Muscle of leg (tissue), 11 donors: Measurements from ENCODE around the gene TJP3. TPM values are rescaled to one million over a fixed set of nuclear protein-coding genes. Genes with fewer than 3 reads are reported as not detected.
A peak's percentile ranks its signal among the peaks of the same experiment; 100 is the strongest.

ENCODE experiments used
- DNase-seq: peaks from one replicate; pipeline ENCODE4 v3.0.0; 2013
- H3K27ac ChIP-seq: one replicate; pipeline ENCODE4 v1.5.1; 2013; ENCODE audit warnings: mild to moderate bottlenecking, low read length, control low read depth
- H3K27me3 ChIP-seq: one replicate; pipeline ENCODE4 v1.6.1; 2013; ENCODE audit warnings: low read length; ENCODE audit not compliant: control insufficient read depth, insufficient read depth
- H3K36me3 ChIP-seq: one replicate; pipeline ENCODE4 v1.6.1; 2013; ENCODE audit warnings: low read length; ENCODE audit not compliant: control insufficient read depth, insufficient read depth
- H3K4me1 ChIP-seq: one replicate; pipeline ENCODE4 v1.6.1; 2013; ENCODE audit warnings: low read length; ENCODE audit not compliant: control insufficient read depth, insufficient read depth
- H3K4me3 ChIP-seq: one replicate; pipeline ENCODE4 v1.5.1; 2013; ENCODE audit warnings: low read length, control low read depth
- H3K9me3 ChIP-seq: replicated peaks from 2 replicates; pipeline ENCODE4 v1.6.1; 2013; ENCODE audit warnings: low read depth, low read length; ENCODE audit not compliant: control insufficient read depth
- WGBS: methylation state at CpG from one replicate; pipeline ENCODE4 v1.1.5; 2013; ENCODE audit warnings: missing lambda C conversion rate; ENCODE audit not compliant: insufficient coverage; 5-methylcytosine and 5-hydroxymethylcytosine counted together
- polyA plus RNA-seq, 8 donors: library from polyadenylated mRNA; unstranded; fragments of 120-200 nt; gene quantifications; one replicate each; pipeline versions ENCODE4 v1.2.1 to v1.2.3, GENCODE V29; 2013; ENCODE audit warnings: inconsistent platforms in 1 of 8, low replicate concordance in 1 of 8; ENCODE audit not compliant: insufficient read length in 8 of 8, insufficient read depth in 1 of 8
- total RNA-seq: library from RNA; stranded (reverse); fragments of 120-200 nt; gene quantifications from one replicate; pipeline ENCODE4 v1.2.4, GENCODE V29; 2013

The TJP3 gene
- total and polyA plus RNA-seq, 9 donors: 0.04 to 3.4 (median 0.35) TPM; not detected in 2

DNA sequence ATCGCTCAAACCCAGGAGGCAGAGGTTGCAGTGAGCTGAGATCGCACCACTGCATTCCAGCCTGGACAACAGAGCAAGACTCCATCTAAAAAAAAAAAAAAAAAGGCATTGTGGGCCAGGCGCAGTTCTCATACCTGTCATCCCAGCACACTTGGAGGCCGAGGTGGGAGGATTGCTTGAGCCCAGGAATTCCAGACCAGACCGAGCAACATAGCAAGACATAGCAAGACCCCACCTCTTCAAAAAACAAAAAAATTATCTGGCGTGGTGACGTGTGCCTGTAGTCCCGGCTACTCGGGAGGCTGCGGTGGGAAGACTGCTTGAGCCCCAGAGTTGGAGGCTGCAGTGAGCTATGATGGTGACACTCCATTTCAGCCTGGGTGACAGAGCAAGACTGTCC lies 25.9 kb upstream of the TJP3 start:
- no peak for DNase-seq
- peaks cover 9% of the 10 kb centered on the region for H3K9me3 ChIP-seq
- H3K4me3 ChIP-seq: no peak overlapping the region
- no peaks in the 10 kb centered on the region for H3K27me3 ChIP-seq
- peaks cover 13% of the 10 kb centered on the region for H3K36me3 ChIP-seq
- 100% methylated on average over 1 of the region's 10 CpGs for WGBS
- peaks cover 9% of the 10 kb centered on the region for H3K4me1 ChIP-seq
- H3K27ac ChIP-seq: no peak overlapping the region

DNA sequence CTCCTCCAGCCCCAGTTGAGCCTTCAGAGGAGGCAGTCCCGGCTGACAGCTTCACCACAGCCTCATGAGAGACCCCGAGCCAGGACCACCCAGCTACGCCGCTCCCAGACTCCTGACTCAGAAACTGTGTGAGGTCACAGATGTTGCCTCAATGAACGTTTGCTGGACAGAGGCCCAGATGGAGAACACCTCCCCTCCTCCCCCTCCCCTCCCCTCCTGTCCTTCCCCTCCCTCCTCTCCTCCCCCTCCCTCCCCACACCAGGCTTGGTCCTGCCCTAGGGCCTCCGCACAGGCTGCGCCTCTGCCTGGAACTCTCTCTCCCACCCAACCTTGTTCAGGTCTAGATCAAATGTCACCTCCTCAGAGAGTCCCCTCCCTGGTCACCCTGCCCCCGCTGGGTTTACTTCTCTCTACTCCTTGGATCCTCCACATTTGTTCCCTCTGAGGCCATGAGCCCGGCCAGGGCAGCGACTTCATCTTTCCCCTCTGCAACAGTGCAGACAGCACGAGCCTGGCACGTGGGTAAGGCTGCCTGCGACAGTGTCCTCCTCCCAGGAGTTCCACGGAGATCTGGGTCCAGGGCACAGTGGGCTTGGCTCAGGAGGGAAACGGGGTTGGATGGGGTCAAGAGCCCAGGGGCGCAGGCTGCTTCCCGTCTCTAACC lies 25.3 kb upstream of the TJP3 start:
- Histone ChIP-seq H3K4me1 (peaks cover 9% of the 10 kb centered on the region), H3K4me3 (no peak overlapping the region), H3K27me3 (no peaks in the 10 kb centered on the region), H3K27ac (no peak overlapping the region), H3K9me3 (peaks cover 9% of the 10 kb centered on the region), H3K36me3 (peaks cover 13% of the 10 kb centered on the region)
- DNase-seq: peak; percentile 74
- whole genome bisulfite sequencing: 49% methylated on average over 15 of the region's 17 CpGs

DNA sequence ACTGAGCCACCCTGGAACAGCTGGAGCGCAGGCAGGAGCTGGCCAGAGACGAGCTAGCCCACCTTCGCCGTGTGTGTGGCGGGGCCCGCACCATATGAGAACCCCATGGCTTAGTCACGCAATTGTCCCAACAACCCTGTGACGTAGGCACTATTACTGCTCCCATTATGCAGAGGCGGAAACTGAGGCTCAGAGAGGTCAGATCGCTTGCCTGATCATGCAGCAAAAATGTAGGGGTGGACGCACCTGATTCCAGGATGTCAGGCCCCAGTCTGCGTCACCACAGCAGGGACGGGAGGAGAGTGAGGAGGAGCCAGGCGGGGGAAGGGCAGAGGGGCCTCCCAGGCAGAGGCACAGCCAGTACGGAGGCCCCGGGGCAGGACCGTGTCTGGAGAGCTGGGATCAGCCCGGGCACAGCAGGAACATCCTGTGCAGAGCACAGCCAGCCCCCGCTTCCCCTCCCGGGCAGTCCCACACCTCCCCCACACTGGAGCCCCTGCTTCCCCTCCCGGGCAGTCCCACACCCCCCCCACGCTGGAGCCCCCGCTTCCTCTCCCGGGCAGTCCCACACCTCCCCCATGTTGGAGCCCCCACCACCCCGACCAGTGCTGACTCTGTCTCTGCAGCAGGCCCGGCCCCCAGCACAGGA lies 24.7 kb upstream of the TJP3 start:
- Histone ChIP-seq H3K36me3 (peaks cover 13% of the 10 kb centered on the region), H3K27me3 (no peaks in the 10 kb centered on the region), H3K9me3 (peaks cover 9% of the 10 kb centered on the region), H3K4me3 (no peak overlapping the region), H3K4me1 (peaks cover 15% of the 10 kb centered on the region), H3K27ac (no peak overlapping the region)
- no peak for DNase-seq
- 62% methylated on average over 20 of the region's 26 CpGs for WGBS

DNA sequence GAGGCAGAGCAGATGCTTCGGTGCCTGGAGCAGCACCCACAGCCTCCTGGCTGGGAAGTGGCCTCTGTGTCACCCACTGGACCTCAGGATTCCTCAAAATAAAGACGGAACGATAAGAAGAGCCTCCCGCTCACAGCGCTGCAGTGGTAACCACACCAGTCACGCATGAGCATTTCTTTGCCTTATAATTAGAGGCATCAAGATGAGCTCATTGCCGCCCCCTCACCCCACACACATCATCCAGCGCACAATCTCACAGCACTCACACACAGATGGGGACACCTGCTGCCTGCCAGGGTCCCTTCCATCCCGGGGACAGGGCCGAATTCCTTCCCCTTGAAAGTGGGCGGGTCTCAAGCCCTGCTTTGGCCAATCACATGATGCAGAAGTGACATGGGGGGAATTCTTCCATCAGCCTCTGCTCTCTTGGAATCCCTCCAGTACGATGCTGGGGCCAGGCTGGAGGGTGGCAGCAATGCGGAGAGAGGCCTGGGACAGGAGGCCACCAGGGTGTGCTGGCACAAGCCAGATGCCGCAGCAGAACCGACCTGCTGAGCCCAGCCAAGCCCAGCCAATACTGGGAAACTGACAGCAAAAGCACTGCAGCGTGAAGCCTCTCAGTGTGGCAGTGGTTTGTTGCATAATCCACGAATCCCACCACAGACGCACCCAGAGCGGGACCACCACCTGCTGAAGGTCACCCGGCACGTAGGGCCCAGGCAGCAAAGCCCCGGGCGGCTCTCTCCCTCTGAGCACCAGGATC lies 23.9 kb upstream of the TJP3 start:
- peaks cover 15% of the 10 kb centered on the region for H3K4me1 ChIP-seq
- peaks cover 9% of the 10 kb centered on the region for H3K9me3 ChIP-seq
- DNase-seq: no peak
- H3K36me3 ChIP-seq: peaks cover 15% of the 10 kb centered on the region
- no peak overlapping the region for H3K4me3 ChIP-seq
- no peak overlapping the region for H3K27ac ChIP-seq
- 82% methylated on average over 21 of the region's 23 CpGs for WGBS
- H3K27me3 ChIP-seq: no peaks in the 10 kb centered on the region

DNA sequence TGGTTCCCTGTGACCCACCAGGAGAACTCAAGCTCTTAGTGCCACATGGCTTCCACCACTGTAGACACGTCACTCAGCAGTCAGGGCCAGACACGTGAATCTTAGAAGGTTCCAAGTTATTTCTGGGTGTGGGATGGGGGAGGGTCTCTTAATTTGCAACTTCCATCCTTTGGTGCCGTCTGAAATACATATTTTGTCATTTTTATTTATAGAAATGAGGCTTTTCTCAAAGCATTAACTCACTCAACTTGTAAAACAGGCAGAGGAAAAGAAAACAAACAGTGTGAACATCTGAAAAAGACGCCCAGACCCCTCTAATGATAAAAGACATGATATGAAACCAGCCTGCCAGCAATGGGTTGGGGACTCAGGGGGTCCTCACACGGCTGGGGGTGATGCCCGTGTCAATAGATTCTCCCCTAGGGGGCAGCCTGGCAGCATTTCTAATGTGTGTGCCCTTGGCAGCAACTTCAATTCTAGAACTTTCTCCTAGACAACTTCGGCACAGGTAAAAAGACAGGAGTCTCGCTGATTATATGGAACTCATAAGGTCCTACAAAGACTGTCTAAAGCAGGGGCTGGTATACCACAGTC lies 23.3 kb upstream of the TJP3 start:
- DNase-seq: no peak
- Histone ChIP-seq H3K9me3 (peaks cover 9% of the 10 kb centered on the region), H3K27me3 (no peaks in the 10 kb centered on the region), H3K4me1 (peaks cover 15% of the 10 kb centered on the region), H3K4me3 (no peak overlapping the region), H3K27ac (no peak overlapping the region), H3K36me3 (peaks cover 15% of the 10 kb centered on the region)
- WGBS: 100% methylated on average over 2 of the region's 8 CpGs

DNA sequence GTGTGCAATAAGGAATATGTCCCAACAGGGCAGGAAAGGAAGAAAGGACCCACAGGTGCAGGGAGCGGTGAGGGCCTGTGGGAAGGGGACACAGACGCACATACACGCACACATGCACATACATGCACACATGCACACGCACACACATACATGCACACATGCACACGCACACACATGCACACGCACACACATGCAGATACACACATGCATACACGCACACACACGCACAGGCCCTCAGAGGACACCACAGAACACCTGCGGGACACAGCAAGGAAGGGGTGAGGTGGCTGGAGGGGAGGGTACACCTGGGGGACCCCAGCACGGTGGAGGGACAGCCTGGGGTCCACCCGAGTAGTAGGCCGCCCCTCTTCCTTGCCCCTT lies 20.8 kb upstream of the TJP3 start:
- no peaks in the 10 kb centered on the region for H3K27me3 ChIP-seq
- H3K4me1 ChIP-seq: peaks cover 15% of the 10 kb centered on the region
- H3K9me3 ChIP-seq: peaks cover 9% of the 10 kb centered on the region
- no peak overlapping the region for H3K27ac ChIP-seq
- no peak overlapping the region for H3K4me3 ChIP-seq
- no peak for DNase-seq
- peaks cover 11% of the 10 kb centered on the region for H3K36me3 ChIP-seq
- 84% methylated on average over 5 of the region's 12 CpGs for WGBS

DNA sequence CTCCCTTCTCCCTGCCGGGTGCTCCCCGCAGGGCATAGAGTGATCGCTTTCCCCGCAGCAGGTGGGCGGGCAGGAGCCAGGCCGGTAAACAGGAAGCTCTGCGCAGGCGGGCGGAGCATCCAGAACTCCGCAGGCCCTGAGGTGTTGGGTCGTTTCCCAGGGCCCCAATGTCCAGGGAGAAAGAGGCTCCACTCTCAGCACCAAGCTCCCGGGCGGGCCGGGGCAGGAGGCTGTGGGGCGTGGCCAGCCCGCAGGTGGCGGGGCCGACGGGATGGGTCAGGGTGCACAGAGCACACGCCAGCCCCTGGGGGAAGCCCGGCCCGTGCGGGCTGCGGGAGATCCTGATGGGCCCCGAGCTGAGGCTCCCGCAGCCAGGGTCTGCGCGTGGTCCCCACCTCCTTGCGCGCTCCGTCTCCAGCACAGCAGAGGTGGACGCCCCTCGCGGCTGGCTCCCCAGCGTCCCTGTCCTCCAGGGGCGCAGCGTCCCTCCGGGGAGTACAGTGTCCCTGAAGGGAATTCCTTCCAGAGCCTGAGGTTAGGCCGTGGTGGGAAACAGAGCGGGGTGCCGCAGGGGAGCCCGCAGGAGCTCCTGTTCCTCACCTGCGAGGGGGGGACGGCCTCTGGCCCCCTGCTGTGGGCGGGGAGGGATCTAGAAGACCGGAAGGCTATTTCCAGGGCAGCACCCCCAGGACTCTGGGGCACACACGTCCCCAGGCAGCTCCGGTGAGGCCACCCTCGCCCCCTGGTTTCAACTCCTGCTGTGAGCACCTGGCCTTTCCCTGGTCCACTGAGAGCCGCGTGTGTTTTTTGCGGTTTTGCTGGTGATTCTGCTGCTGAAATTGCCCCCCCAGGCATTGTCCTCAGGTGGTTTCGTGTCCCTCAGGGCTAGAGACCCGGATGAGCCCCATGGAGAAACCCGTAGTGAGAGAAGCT lies 20.1 kb upstream of the TJP3 start:
- peaks cover 9% of the 10 kb centered on the region for H3K36me3 ChIP-seq
- no peak for DNase-seq
- H3K4me3 ChIP-seq: no peak overlapping the region
- peaks cover 9% of the 10 kb centered on the region for H3K9me3 ChIP-seq
- 38% methylated on average over 48 of the region's 55 CpGs for WGBS
- H3K4me1 ChIP-seq: peaks cover 16% of the 10 kb centered on the region
- no peak overlapping the region for H3K27ac ChIP-seq
- H3K27me3 ChIP-seq: no peaks in the 10 kb centered on the region

DNA sequence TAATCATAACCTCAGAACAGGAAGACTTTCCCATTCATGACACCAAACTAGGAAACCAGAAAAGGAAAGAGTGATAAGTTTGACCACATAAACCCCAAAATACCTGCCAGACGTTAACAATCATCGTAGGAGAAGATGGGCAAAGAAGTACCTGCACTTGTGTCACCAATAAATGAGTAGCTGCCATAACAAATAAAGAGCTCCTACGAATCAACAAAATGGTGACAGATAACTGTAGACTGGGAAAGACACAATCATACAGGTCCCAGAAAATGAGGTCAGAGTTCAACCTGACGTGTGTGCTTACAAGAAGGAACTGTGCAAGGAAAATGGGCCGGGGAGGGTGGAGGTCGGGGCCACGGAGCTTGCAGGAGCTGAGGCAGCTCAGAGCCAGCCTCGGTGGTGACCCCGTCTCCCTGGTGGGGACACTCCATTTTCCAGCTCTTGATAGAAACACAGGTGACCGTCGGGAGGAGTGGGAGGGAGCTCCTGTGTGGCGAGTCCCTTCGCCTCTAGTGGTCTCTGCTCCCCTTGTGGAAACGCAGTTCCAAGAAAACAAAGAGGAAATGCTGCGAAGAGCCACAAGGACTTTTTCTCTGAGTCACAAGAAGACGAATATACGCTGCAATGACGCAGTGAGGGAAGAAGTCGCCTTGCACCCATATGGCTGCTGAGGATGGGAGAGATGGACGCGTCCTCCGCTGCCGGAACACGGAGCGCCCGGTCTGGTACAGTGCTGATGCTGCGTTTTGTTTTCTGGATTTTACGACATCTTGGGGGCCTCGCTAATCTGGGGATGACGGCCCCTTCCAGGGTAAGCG lies 17.4 kb upstream of the TJP3 start:
- Histone ChIP-seq H3K27ac (no peak overlapping the region), H3K27me3 (no peaks in the 10 kb centered on the region)
- WGBS: 90% methylated on average over 28 of the region's 31 CpGs

DNA sequence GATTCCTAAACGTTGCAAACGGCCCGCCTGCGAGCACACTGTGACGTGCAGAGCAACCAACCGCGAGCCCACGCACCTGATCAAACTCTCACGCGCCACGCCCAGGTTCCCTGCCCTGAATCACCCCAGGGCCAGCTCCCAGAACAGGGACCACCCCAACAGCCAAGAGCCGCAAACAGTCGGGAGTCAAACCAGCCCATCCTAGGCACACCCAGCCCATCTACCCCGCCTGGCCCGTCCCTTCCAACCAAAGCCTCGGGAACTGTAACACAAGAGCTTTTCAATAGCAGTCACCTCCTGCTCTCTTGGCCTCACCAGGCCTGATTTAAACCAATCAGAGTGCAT lies 16.8 kb upstream of the TJP3 start:
- no peaks in the 10 kb centered on the region for H3K27me3 ChIP-seq
- DNase-seq: no peak
- H3K9me3 ChIP-seq: no peaks in the 10 kb centered on the region
- H3K27ac ChIP-seq: no peak overlapping the region
- peaks cover 11% of the 10 kb centered on the region for H3K36me3 ChIP-seq
- H3K4me1 ChIP-seq: peaks cover 18% of the 10 kb centered on the region
- no peak overlapping the region for H3K4me3 ChIP-seq
- WGBS: 89% methylated on average over 16 of the region's 16 CpGs

More for the DNA sequence above, 17.4 kb upstream of the TJP3 start:
- Histone ChIP-seq H3K4me1 (peaks cover 18% of the 10 kb centered on the region), H3K36me3 (peaks cover 11% of the 10 kb centered on the region), H3K9me3 (no peaks in the 10 kb centered on the region), H3K4me3 (no peak overlapping the region)
- no peak for DNase-seq
